Kidney epithelial cell (primary cell): Measurements from ENCODE around the gene NFYC. TPM values are rescaled to one million over a fixed set of nuclear protein-coding genes. Genes with fewer than 3 reads are reported as not detected.

Source experiments
- DNase-seq: peaks from one replicate; pipeline ENCODE4 v3.0.0-alpha.2; 2010; ENCODE audit warnings: low read depth
- H3K27me3 ChIP-seq: 2 replicates; pipeline ENCODE4 v1.6.0; 2011; ENCODE audit warnings: low read length; ENCODE audit not compliant: control insufficient read depth, insufficient read depth
- H3K36me3 ChIP-seq: 2 replicates; pipeline ENCODE4 v1.5.1; 2011; ENCODE audit warnings: low read length; ENCODE audit not compliant: control insufficient read depth, insufficient read depth
- H3K4me3 ChIP-seq: 2 replicates; pipeline ENCODE4 v1.5.1; 2011; ENCODE audit warnings: low read depth, mild to moderate bottlenecking, control low read depth, low read length
- total RNA-seq: library from RNA; depleted of rRNA; stranded (reverse); fragments of >200 nt; gene quantifications from 2 replicates; pipeline ENCODE4 v1.2.3, GENCODE V29; 2015
- TF ChIP-seq, protein P1 (sequence below): IDR thresholded peaks from 2 replicates; pipeline ENCODE4 v1.5.1; 2011; ENCODE audit warnings: mild to moderate bottlenecking, moderate library complexity, low read length, control low read depth, inconsistent platforms; ENCODE audit not compliant: insufficient read depth, poor library complexity, severe bottlenecking

The NFYC gene
- total RNA-seq, 1 donor from 2014 or later = 44.4 TPM

DNA sequence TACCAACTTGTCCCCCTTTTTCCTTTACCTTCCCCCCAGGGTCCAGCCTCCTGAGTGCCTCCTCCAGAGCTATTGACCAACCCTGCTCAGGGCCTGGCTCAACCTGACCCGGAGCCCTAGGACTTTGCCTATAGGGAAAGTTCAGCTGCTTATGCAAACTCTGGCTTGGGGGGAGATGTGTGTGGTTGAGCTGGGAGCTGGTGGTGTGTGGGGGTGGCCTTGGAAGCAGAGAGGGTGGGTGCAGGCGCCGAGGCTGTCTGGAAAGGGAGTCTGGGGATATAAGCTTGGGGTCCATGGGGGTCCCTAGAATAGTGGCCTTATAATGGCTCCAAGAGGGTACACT, 106.1 kb downstream of the NFYC start:
- Histone ChIP-seq H3K4me3 (no peak overlapping the region), H3K36me3 (no peaks in the 10 kb centered on the region), H3K27me3 (no peaks in the 10 kb centered on the region)
- TF ChIP-seq, protein P1, sequence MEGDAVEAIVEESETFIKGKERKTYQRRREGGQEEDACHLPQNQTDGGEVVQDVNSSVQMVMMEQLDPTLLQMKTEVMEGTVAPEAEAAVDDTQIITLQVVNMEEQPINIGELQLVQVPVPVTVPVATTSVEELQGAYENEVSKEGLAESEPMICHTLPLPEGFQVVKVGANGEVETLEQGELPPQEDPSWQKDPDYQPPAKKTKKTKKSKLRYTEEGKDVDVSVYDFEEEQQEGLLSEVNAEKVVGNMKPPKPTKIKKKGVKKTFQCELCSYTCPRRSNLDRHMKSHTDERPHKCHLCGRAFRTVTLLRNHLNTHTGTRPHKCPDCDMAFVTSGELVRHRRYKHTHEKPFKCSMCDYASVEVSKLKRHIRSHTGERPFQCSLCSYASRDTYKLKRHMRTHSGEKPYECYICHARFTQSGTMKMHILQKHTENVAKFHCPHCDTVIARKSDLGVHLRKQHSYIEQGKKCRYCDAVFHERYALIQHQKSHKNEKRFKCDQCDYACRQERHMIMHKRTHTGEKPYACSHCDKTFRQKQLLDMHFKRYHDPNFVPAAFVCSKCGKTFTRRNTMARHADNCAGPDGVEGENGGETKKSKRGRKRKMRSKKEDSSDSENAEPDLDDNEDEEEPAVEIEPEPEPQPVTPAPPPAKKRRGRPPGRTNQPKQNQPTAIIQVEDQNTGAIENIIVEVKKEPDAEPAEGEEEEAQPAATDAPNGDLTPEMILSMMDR = no peak
- no peak for DNase-seq

DNA sequence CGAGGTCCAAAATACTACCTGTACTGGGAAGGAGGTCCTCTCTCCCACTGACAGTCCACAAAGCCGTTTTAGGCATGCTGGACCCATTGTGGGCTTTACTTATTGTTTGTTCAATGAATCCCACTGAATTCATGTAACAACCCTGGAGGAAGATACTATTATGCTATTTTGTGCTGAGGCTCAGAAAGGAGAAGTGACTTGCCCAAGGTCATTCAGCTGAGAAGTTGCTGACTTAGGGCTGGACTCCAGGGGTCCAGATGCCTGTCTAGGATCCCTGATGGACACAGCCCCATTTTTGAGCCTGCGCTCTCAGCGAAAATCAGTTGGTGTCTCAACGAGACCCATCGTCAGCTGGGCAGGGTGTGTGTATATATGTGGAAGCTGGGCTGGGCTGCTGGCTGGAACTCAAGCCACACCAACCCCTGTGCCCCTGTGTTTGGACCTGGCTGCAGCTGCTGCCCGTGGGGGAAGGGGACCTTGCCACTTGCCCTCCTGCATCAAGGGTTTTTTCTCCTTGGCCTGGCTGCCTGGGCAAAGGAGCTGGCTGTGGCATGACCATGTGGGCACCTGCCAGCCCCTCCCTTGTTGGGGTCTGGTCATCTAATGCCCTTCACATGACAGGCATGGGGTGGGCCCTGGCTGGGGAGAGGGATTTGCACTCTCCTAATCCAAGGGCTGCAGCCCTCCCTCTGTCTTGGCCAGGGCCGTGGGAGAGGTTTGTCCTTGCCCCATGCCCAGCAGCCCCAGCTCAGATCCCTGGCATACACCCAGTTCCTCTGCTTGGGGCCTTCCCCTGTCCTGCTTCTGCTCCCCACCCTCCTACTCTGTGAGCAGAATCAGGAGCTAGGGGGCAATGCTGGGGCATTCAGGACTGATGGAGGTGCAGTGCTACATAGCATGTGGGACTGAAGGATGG, 107.1 kb downstream of the NFYC start:
- no peaks in the 10 kb centered on the region for H3K27me3 ChIP-seq
- H3K4me3 ChIP-seq = no peak overlapping the region
- DNase-seq = no peak
- no peaks in the 10 kb centered on the region for H3K36me3 ChIP-seq
- TF ChIP-seq, protein P1 = no peak

DNA sequence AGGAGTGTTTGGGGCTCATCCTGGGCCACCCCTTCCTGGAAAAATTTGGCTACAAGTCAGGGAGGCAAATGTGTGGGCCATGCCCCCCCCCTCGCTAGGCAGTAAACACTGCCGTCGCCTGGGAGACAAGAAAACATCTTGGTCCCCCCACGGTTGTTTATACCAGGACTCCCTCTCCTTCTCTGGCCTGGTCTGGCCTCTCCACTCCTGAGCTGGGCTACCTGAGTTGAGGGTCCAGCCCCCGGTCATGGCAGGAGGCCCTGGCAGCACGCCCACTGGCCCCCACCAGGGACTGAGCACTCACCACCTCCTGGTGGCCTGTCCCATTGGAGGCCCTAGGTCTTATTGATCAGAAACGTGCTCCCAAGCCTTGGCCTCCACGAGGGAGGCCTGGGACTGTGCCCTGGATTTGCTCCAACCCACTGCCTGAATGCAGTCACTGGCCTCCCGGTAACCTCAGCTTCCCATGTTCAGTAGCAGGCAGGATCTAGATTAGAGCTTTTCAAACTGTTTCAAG, 107.9 kb downstream of the NFYC start:
- TF ChIP-seq, protein P1 = no peak

GRCh38 chr1:40801742-40802077, 110.2 kb downstream of the NFYC start:
- DNase-seq = no peak
- TF ChIP-seq, protein P1 = no peak
- Histone ChIP-seq H3K27me3 (no peaks in the 10 kb centered on the region), H3K36me3 (no peaks in the 10 kb centered on the region), H3K4me3 (no peak overlapping the region)

More for the DNA sequence above, 107.9 kb downstream of the NFYC start:
- no peak overlapping the region for H3K4me3 ChIP-seq
- DNase-seq = no peak
- no peaks in the 10 kb centered on the region for H3K36me3 ChIP-seq
- no peaks in the 10 kb centered on the region for H3K27me3 ChIP-seq

- Histone ChIP-seq H3K27me3 (no peaks in the 10 kb centered on the region), H3K36me3 (no peaks in the 10 kb centered on the region), H3K4me3 (no peak overlapping the region)
- TF ChIP-seq, protein P1 = no peak
- peak; percentile 35 for DNase-seq
These were observed 110.7 kb downstream of the NFYC start for GRCh38 chr1:40802078-40802741.
